Measurements from ENCODE around the gene CDYL.

- TF ChIP-seq CTCF (IDR thresholded peaks at IDR 0.05) (no peak), POLR2A (IDR thresholded peaks at IDR 0.05) (no peak)
These were observed 146.9 kb downstream of the CDYL start for GRCh38 chr6:4923081-4923480.
